GM21786 (cell line): Measurements from ENCODE around the gene ATG16L2.
"Not testable (repeated sequence)": the region's sequence is repeated elsewhere in the genome, so short reads cannot be mapped to it uniquely, and the experiment has no call there.

Experiments used
- ATAC-seq: cut with Tn5 transposase; IDR thresholded peaks from one replicate; pipeline ENCODE4 v1.9.1; 2021; ENCODE audit not compliant: unreplicated experiment

Gene ATG16L2

DNA sequence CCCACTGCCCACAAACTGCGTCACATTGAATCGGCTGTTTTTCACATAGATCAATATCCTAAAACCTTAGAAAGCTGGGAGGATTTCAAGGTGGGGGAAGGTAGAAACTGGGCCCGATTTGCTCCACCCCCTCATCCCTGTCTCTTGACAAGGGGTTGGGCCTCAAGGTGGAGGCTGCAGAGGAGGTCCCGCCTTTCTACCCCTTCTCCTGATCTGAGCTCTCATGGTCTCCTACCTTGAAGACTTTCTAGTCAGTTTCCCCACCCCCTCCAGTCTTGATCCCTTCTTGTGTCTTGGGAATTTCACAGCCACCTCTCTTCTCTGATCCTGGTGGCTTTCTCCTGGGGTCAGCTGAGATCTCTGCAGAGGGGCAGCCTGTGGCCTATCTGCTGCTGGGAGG is 15.8 kb upstream of the ATG16L2 start:
- no peak for ATAC-seq

DNA sequence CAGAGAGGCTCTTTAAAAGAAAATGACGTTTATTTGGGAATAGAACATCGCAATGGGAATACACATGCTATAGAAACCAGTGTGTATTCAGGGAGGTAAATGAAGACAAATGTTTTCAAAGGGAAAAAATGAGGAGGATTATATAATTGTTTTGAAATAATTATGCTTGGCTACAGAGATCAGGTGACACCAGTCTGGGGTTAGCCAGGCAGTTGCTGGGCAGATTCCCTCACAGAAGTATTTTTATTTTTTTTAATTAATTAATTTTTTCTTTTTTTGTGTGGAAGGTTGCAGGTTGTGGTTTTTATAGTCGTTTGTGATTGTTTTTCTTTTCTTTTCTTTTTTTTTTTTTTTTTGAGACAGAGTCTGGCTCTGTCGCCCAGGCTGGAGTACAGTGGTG is 14.8 kb upstream of the ATG16L2 start:
- no peak for ATAC-seq

DNA sequence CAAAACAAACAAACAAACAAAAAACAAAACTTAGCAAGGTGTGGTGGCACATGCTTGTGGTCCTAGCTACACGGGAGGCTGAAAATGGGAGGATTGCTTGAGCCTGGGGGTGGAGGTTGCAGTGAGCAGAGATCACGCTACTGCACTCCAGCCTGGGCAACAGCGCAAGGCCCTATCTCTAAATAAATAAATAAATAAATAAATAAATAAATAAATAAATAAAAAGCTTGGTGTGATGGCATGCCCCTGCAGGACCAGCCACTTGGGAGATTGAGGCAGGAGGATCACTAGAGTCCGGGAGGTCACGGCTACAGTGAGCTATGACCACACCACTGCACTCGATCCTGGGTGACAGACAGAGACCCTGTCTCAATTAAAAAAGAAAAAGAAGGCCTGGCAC is 11.4 kb upstream of the ATG16L2 start:
- no peak for ATAC-seq

DNA sequence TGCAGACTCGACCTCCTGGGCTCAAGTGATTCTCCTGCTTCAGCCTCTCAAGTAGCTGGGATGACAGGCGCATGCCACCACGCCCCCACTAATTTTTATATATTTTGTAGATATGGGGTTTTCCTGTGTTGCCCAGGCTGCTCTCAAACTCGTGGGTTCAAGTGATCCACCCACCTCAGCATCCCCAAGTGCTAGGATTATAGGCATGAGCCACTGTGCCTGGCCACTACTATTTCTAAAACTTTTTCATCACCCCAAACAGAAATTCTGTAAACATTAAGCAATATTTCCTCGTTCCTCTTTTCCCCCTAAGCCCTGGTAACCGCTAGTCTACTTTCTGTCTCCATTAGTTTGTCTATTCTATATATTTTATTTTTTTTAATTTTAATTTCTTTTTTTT is 9.0 kb upstream of the ATG16L2 start:
- no peak for ATAC-seq

DNA sequence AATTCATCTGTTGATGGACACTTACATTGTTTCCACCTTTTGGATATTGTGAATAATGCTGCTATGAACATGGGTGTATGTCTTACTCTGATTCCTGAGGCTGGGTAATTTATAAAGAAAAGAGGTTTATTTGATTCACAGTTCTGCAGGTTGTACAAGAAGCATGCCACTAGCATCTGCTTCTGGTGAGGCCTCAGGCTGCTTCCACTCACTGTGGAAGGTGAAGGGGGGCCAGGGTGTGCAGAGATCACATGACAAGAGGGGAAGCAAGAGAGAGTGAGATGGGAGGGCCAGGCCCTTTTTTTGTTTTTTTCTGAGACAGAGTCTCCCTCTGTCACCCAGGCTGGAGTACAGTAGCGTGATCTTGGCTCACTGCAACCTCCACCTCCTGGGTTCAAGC is 7.8 kb upstream of the ATG16L2 start:
- ATAC-seq, result not testable (repeated sequence)

DNA sequence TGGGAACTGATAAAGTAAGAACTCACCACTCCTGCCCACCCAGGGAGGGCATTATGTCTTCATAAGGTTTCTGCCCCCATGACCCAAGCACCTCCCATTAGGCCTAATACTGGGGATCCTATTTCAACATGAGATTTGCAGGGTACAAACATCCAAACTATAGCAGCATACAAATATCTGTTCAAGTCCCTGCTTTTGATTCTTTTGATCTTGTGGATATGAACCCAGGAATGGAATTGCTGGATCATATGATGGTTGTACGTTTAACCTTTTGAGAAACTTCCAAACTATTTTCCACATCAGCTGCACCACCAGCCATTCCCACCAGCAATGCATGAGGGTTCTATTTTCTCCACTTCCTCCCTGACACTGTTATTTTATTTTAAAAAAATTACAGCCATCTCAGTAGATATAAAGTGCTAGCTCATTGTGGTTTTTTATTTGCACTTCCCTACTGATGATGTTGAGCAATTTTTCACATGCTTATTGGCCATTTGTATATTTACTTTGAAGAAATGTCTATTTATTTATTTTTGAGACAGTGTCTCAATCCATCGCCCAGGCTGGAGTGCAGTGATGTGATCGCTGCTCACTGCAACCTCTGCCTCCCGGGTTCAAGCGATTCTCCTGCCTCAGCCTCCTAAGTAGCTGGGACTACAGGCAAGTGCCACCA is 7.1 kb upstream of the ATG16L2 start:
- no peak for ATAC-seq

DNA sequence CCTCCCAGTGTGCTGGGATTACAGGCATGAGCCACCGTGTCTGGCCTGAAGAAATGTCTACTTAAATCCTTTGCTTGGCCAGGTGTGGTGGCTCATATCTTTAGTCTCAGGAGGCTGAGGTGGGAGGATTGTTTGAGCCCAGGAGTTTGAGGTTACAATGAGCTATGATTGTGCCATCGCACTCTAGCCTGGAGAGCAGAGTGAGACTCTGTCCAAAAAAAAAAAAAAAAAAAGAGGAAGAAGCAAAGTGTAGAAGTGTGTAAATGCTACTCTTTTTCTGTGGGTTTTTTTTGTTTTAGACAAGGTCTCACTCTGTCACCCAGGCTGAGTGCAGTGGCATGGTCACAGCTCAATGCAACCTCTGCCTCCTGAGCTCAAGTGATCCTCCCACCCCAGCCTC is 6.4 kb upstream of the ATG16L2 start:
- no peak for ATAC-seq

DNA sequence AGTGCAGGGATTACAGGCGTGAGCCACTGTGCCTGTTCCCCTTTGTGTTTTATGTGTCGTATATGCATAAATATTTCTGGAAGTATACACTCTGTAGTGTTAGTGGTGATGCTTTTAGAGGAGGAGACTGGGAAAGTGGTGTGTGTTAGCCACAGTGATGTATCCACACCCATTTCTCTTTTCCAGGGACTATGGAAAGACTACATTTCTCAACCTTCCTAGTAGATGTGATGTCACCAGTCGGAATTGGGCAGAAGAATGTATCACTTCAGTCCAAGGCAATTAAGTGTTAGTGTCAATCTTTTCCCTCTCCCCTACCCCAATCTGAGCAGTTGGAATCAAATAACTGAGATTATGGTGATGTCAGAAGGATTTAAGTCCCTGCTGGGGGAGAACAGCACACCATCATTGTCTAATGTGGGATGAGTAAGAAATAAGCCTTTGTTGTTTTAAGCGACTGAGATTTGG is 5.8 kb upstream of the ATG16L2 start:
- no peak for ATAC-seq

DNA sequence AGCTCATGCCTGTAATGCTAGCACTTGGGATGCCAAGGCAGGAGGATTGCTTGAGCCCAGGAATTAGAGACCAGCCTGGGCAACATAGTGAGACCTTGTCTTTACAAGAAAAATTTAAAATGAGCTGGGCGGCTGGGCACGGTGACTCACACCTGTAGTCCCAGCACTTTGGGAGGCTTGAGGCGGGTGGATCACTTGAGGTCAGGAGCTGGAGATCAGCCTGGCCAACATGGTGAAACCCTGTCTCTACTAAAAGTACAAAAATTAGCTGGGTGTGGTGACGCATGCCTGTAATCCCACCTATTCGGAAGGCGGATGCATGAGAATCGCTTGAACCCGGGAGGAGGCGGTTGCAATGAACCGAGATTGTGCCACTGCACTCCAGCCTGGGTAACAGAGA is 2.5 kb upstream of the ATG16L2 start:
- ATAC-seq, result not testable (repeated sequence)

DNA sequence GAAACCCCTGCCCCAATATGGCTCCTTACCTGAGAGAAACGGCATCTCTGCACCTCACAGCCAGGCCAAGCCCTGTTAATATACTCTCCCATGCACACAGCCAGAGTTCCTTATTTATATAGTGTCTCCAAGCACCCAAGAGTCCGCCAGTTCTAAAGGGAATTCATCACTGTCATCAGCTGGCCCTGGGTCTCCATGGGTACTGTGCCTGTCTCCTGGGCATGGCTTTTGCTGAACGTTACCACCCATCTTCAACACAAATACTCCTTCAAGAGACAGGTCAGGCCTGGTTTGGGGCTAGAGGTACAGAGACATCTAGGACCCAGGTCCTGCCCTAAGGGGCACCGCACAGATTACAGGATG is 1.6 kb upstream of the ATG16L2 start:
- no peak for ATAC-seq

DNA sequence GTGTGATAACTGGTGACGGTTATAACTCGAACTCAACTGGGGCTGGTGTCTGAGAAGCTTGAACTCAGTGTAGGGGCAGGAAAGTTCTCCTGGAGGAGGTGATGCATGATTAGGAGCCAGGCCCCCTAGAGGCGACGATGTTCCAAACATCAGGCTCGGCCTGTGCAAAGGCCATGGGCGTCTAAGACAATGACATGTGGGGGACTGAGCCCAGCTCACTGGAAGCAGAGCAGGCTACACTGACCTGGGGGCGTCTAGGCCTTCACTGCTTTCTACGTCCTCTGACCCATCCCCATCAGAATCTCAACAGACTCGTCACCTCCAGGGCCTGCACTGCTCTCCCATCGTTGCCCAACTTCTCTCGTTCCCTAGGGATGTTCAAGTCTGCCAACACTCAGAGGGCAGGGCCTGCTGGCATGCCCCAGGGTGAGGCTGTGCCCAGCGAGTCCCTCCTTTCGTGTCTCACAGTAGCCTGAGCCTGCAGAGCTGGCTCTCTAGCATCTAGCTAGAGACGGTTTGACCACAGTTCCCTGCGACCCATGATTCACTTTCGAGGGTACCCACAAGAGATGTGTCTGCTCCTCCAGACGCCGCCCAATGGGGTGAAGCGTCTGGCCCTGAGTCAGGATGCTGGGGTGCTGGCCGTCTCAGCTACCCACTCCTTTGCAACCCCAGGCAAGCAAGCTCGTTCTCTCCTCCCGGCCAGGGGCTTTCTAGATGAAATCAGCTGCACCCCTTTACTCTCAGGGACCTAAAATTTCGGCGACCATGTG is 1.1 kb upstream of the ATG16L2 start:
- ATAC-seq, result peak; percentile 25

DNA sequence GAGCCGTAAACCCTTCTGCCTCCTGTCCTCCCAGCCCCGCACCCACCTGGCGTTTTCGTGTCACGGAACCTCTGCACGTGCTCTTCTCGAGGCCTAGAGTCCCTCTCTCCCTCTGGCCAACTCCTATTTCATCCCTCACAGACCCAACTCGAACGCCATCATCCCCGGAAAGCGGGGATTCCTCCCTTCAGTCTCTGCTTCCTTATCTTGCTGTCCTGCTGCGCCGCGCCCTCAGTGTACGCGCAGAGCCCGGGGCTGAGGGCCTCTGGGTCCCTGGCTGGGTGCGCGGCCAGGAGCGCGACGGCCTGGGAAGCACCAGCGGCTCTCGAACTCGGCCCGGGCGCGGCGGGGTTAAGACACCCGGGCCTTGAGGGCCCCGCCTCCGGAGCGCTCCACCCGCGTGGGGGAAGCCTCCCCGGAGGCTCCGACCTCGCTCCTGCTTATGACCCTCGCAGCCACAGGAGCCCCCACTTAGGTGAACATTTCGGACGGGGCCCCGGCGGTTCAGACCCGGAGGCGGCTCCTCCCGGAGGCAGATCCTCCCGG is 398 bp upstream of the ATG16L2 start:
- peak; percentile 45 for ATAC-seq

DNA sequence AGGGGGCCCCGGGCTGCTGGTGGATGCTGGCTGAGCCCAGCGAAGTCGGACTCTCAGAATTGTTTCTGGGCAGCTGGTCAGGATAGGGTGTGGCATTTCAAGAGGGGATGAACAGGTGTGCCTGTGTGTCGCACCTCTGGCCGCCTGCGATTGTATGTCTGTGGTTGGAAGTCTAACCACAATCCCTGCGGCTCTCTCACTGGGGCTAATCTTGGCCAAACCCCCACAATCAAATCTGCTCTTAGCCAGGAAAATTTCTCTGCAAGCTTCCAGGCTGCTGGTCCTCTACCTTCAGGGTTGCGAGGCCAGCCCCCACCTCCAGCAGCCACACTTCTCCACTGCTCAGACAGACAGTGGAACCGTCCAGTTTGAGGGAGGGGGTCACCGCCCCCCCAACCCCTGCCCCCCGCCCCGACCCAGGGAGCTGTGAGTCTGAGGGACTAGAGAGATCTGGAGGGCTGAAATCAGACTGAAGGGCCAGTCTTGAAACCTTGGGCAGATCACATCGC is 953 bp downstream of the ATG16L2 start:
- ATAC-seq, result no peak

DNA sequence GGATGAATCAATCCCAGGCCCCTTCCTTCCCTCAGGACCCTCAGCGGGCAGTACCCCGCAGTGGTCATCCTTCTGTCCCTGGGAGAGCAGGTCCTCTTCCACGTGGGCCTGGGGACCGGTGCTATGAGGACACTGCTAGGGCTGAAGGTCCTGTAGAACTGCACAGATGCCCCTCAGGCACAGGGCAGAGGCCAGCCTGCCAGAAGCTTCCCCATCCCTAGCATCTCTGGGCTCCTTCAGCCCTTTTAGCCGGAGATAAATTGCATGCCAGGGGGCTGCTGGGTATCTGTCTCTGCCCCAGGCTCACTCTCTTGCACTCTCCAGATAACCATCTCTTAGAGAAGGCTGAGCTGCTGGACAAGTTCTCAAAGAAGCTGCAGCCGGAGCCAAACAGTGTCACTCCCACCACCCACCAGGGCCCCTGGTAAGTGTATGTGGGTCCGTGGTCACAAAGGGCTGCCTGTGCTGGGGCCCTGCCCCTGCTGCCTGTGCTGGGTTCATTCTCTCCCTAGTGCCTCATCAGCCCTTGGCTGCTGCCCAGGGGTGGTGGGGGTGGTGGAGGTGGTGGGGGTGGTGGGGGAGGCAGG is 2.3 kb downstream of the ATG16L2 start:
- no peak for ATAC-seq

DNA sequence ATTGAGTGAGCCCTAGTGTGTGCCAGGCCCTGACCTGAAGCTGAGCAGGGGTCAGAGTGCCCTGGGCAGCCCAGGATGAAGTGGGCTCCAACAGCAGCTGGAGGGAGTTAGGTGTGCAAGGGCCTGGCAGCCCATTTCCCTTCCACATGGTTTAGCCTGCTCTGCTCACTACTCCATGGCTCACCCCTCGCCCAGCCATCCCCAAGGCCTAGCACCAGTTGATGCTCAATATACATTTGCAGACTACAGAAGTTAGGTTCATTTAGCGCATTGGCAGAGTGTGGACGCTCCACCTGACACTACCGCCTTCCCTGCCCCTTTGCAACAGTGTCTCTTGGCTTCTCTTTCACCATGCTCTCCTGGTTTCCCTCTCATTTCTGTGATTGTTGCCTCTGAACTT is 3.8 kb downstream of the ATG16L2 start:
- ATAC-seq, result no peak

DNA sequence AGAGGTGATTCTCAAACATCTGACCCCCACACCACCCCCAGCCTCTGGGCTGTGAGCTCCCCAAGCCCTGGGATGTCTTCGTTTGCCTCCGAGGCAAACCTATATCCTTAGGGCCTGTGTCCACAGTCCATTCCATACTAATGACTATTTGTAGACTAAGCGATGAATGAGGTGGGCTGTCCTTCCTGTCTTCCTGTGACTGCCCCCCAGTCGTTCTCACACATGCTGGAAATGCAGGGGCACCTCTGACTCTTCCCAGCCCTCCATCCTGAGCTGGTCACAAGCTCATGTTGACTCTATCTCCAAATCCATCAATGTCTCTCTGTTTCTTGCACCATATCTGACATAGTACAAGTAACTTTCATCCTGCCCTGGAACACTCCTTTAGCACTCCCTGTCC is 4.8 kb downstream of the ATG16L2 start:
- no peak for ATAC-seq

DNA sequence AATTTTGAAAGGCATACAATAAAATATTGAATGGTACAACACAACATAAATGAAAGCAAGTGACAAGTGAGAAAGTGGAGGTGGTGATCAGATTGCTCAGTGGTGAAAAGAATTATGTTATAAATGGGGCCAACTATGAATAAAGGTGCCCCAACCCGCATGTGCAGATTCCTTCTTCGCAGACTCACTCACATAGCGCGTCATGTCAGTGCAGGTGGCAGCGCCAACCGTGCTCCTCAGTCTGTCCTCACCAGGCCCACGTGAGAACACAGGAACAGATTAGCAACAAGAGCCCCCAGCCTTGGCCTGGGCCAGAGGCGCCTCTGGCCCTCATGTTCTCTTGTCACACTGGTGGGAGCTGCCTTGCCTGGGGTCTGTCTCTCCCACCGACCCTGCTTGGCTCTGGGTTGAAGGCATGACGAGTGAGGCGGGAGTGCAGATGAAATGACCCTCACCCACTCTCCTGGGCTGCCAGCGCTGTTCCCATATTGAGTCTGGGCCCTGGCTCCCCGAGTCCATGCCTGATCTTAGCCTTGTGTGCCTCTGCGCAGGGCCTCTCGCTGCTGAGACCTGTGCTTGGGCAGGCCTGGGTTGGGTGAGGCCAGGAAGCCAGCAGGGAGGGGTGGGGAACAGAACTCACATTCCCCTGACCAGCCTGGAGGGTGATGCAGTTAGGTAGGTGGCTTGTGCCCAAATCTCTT is 6.4 kb downstream of the ATG16L2 start:
- ATAC-seq, result no peak

DNA sequence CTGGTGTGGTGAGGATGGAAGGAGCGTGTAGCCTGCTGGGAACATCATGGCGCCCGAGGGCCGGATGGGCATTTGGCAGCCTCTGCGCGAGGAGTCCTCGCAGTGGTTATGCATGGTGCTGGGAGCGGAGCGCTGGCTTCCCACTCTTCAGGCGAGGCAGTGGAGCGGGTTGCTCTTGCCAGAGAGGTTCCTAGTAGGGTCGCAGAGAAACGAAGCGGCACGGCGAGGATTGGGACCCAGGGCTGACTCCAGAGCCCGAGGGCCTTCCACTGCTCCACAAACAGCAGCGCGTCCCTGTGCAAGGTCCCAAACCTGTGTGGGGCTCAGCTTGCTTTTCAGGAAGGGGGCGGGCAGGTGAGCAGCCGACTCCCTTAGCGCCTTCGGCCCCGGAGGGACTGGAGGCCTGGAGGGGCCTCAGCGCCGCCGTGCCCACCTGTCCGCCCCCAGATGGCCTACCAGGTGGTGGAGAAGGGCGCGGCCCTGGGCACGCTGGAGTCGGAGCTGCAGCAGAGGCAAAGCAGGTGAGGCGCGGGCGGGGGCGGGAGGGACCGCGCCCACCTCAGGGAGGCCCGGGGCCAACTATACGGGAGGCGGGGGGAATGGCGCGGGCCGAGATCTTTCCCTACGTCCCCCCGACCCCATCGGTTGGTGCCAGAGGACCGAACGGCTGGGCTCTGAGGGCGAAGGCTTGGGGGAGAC is 7.2 kb downstream of the ATG16L2 start:
- ATAC-seq, result no peak

DNA sequence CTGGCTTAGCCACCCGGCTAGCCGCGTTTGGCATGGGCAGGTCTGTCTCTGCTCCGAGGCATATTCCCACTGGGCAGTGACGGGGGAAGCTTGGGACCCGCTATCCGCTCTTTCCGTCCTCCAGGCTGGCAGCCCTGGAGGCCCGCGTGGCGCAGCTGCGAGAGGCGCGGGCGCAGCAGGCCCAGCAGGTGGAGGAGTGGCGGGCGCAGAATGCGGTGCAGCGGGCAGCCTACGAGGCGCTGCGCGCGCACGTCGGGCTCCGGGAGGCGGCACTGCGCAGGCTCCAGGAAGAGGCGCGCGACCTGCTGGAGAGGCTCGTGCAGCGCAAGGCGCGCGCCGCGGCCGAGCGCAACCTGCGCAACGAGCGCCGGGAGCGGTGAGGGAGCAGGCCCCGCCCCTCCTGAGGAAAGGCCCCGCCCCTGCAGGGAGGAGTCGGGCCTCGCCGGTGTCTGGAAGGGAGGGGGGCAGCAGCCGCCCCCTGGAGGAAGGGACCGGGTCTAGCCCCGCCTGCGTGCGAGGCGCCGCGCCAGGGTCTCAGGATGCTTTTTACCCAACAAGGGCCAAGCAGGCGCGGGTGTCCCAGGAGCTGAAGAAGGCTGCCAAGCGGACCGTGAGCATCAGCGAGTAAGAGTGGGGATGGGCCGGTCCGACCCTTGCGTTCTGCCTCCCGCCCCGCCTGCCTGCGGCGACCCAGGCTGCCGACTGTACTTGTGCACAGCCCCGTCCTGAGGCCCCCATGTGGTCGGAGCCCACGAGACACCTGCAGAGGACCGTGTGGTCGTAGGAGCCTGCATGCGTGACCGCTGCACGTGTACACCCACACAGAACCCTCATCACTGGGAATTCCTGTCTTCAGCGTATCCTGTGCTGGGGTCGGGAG is 7.9 kb downstream of the ATG16L2 start:
- ATAC-seq, result no peak
